BJ (cell line): ENCODE results near the gene PAFAH2. TPM values are rescaled to one million over a fixed set of nuclear protein-coding genes. Genes with fewer than 3 reads are reported as not detected.
"Not testable (repeated sequence)": the region's sequence is repeated elsewhere in the genome, so short reads cannot be mapped to it uniquely, and the experiment has no call there.

Source experiments
- CTCF ChIA-PET: fragments of 350-600 bp; formaldehyde crosslinking; extraction: SDS; loops from one replicate; lab custom pipeline; 2021; ENCODE audit warnings: antibody characterized with exemption, inconsistent platforms; lab: Yijun Ruan, JAX
- POLR2A ChIA-PET: fragments of 300-600 bp; sonication (Branson Sonifier 250); formaldehyde crosslinking; extraction: SDS; loops from one replicate; lab custom pipeline; 2021; ENCODE audit warnings: antibody characterized with exemption; lab: Charles Lee
- DNase-seq: peaks from one replicate; pipeline ENCODE4 v3.0.0-alpha.2; 2011; ENCODE audit warnings: low read depth
- H3K27me3 ChIP-seq: 2 replicates; pipeline ENCODE4 v1.6.0; 2011; ENCODE audit warnings: low read length; ENCODE audit not compliant: control insufficient read depth, insufficient read depth
- H3K36me3 ChIP-seq: 2 replicates; pipeline ENCODE4 v1.5.1; 2011; ENCODE audit warnings: low read length; ENCODE audit not compliant: control insufficient read depth, insufficient read depth
- H3K4me3 ChIP-seq: 2 replicates; pipeline ENCODE4 v1.5.1; 2011; ENCODE audit warnings: low read depth, mild to moderate bottlenecking, control low read depth, low read length
- polyA plus RNA-seq: library from polyadenylated mRNA; depleted of rRNA; stranded (reverse); fragments of >200 nt; gene quantifications from 2 replicates; pipeline ENCODE4 v1.2.3, GENCODE V29; 2011
- TF ChIP-seq, protein P1 (sequence below): IDR thresholded peaks from 2 replicates; pipeline ENCODE4 v1.5.1; 2011; ENCODE audit warnings: low read depth, mild to moderate bottlenecking, control low read depth, inconsistent platforms, low read length, moderate library complexity; ENCODE audit not compliant: insufficient read depth

The PAFAH2 gene
- polyA plus RNA-seq, 1 experiment = 11.9 TPM

DNA sequence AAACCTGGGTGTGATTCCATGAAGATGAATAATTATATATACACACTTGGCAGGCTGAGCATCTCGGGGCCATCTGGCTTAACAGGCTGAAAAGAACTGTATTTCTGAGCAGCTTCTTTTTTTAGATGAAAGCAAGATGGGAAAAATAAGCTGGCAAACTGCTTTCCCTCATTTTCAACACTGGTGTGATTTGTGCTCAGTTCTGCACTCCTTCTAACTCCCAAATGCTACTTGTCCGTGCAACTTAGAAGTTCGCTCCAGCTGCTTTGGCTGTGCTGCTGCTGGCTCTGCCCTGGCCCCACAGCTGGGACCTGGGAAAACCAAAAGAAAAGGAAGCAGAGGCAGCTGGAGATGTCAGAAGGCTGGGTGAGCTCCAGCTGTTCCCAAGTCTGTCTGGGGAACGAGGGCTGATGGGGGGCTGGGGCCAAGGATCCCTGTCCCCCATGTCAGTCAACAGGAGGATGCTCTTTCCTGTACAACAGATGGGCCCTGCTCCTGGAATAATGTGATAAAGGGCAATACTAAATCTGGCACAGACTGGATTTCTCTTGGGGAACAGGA lies 44.9 kb downstream of the PAFAH2 start:
- Histone ChIP-seq H3K27me3 (no peaks in the 10 kb centered on the region), H3K4me3 (no peak overlapping the region), H3K36me3 (no peaks in the 10 kb centered on the region)
- TF ChIP-seq, protein P1, sequence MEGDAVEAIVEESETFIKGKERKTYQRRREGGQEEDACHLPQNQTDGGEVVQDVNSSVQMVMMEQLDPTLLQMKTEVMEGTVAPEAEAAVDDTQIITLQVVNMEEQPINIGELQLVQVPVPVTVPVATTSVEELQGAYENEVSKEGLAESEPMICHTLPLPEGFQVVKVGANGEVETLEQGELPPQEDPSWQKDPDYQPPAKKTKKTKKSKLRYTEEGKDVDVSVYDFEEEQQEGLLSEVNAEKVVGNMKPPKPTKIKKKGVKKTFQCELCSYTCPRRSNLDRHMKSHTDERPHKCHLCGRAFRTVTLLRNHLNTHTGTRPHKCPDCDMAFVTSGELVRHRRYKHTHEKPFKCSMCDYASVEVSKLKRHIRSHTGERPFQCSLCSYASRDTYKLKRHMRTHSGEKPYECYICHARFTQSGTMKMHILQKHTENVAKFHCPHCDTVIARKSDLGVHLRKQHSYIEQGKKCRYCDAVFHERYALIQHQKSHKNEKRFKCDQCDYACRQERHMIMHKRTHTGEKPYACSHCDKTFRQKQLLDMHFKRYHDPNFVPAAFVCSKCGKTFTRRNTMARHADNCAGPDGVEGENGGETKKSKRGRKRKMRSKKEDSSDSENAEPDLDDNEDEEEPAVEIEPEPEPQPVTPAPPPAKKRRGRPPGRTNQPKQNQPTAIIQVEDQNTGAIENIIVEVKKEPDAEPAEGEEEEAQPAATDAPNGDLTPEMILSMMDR = no peak
- ChIA-PET POLR2A (no interaction called here), CTCF (interaction anchor here (1.0 to 2.3 kb wide), 2 partner anchors 11 to 45 kb away, joined by 3 to 5 read pairs; partner anchors contain the start of gene PAFAH2)
- DNase-seq = no peak

- Histone ChIP-seq H3K36me3 (no peaks in the 10 kb centered on the region), H3K4me3 (no peak overlapping the region), H3K27me3 (no peaks in the 10 kb centered on the region)
- TF ChIP-seq, protein P1 = no peak
- DNase-seq = no peak
- ChIA-PET POLR2A (no interaction called here), CTCF (no interaction called here)
These were observed 49.2 kb downstream of the PAFAH2 start for GRCh38 chr1:25948641-25949040.

GRCh38 chr1:25947027-25947426 lies 50.8 kb downstream of the PAFAH2 start:
- Histone ChIP-seq H3K27me3 (no peaks in the 10 kb centered on the region), H3K4me3 (no peak overlapping the region), H3K36me3 (no peaks in the 10 kb centered on the region)
- DNase-seq = no peak
- TF ChIP-seq, protein P1 = no peak
- CTCF ChIA-PET = no interaction called here
- POLR2A ChIA-PET = no interaction called here

GRCh38 chr1:25945761-25946160 lies 52.1 kb downstream of the PAFAH2 start:
- Histone ChIP-seq H3K4me3 (no peak overlapping the region), H3K36me3 (no peaks in the 10 kb centered on the region), H3K27me3 (no peaks in the 10 kb centered on the region; the same call in 1 of the 2 replicates)
- POLR2A ChIA-PET = no interaction called here
- TF ChIP-seq, protein P1 = no peak
- no peak for DNase-seq
- CTCF ChIA-PET = interaction anchor here (1.0 kb wide), 1 partner anchor 12 kb away, joined by 4 read pairs; no protein-coding TSS in a partner anchor

GRCh38 chr1:25944986-25945385 lies 52.9 kb downstream of the PAFAH2 start:
- ChIA-PET CTCF (interaction anchor here (1.2 to 1.4 kb wide), 2 partner anchors 11 to 53 kb away, joined by 3 read pairs; partner anchors contain the start of gene PAFAH2), POLR2A (interaction anchor here (0.5 to 0.6 kb wide), 2 partner anchors 30 to 1212 kb away, joined by 3 to 6 read pairs; no protein-coding TSS in a partner anchor)
- Histone ChIP-seq H3K4me3 (no peak overlapping the region), H3K27me3 (no peaks in the 10 kb centered on the region; the same call in 1 of the 2 replicates), H3K36me3 (no peaks in the 10 kb centered on the region)
- DNase-seq = no peak
- TF ChIP-seq, protein P1 = no peak

- H3K4me3 ChIP-seq, H3K27me3 ChIP-seq, POLR2A ChIA-PET, DNase-seq, H3K36me3 ChIP-seq: not testable (repeated sequence)
- CTCF ChIA-PET = interaction anchor here (1.4 kb wide), 1 partner anchor 54 kb away, joined by 3 read pairs; the partner anchor contains the start of gene PAFAH2
These were observed 54.4 kb downstream of the PAFAH2 start for GRCh38 chr1:25943511-25943910.
